IMR-90 (cell line): ENCODE measurements around the gene PCYT1A. TPM values are rescaled to one million over a fixed set of nuclear protein-coding genes. Genes with fewer than 3 reads are reported as not detected.

Experiments
- ATAC-seq: fragments of 200-7000 bp; cut with Tn5 transposase; 2 replicates; pipeline ENCODE4 v1.9.1; 2020; ENCODE audit warnings: low read depth, mild to moderate bottlenecking, moderate library complexity
- BruUV-seq: library from RNA; stranded (reverse); fragments of 400-500 nt; replicated peaks from 2 replicates; lab custom pipeline; 2021; lab: Mats Ljungman, UMichigan
- CTCF ChIA-PET: fragments of 300-600 bp; formaldehyde crosslinking; extraction: SDS; loops from one replicate; lab custom pipeline; 2021; ENCODE audit warnings: antibody characterized with exemption; lab: Yijun Ruan, JAX
- POLR2A ChIA-PET: fragments of 300-600 bp; sonication (Branson Sonifier 250); formaldehyde crosslinking; loops from one replicate; lab custom pipeline; 2022; ENCODE audit warnings: antibody characterized with exemption; ENCODE audit not compliant: unreplicated experiment; lab: Charles Lee
- DNase-seq: peaks from one replicate; pipeline ENCODE4 v3.0.0; 2013
- H2AFZ ChIP-seq: replicated peaks from 2 replicates; pipeline ENCODE3; 2013; ENCODE audit warnings: low read length, mild to moderate bottlenecking; ENCODE audit not compliant: poor library complexity
- H2AK5ac ChIP-seq: 2 replicates; pipeline ENCODE4 v1.6.1; 2013; ENCODE audit warnings: low read depth, low read length, inconsistent platforms
- H2AK9ac ChIP-seq: replicated peaks from 2 replicates; pipeline ENCODE3; 2013; ENCODE audit warnings: mild to moderate bottlenecking, low read depth, low read length, moderate library complexity; ENCODE audit not compliant: poor library complexity
- H2BK120ac ChIP-seq: 2 replicates; pipeline ENCODE4 v1.6.1; 2013; ENCODE audit warnings: low read depth, low read length, inconsistent platforms
- H2BK15ac ChIP-seq: 3 replicates; pipeline ENCODE4 v1.6.1; 2013; ENCODE audit warnings: low read depth, low read length, inconsistent platforms
- H2BK20ac ChIP-seq: 2 replicates; pipeline ENCODE4 v1.6.1; 2013; ENCODE audit warnings: low read depth, mild to moderate bottlenecking, inconsistent platforms, low read length, moderate library complexity
- H2BK5ac ChIP-seq: 2 replicates; pipeline ENCODE4 v1.6.1; 2013; ENCODE audit warnings: mild to moderate bottlenecking, low read depth, low read length, inconsistent platforms; ENCODE audit not compliant: poor library complexity, severe bottlenecking
- H3K14ac ChIP-seq: replicated peaks from 2 replicates; pipeline ENCODE4 v1.6.1; 2013; ENCODE audit warnings: low read depth, low read length, inconsistent platforms
- H3K18ac ChIP-seq: 2 replicates; pipeline ENCODE4 v1.6.1; 2013; ENCODE audit warnings: low read depth, low read length, control low read depth
- H3K23ac ChIP-seq: 2 replicates; pipeline ENCODE4 v1.6.1; 2013; ENCODE audit warnings: low read depth, low read length, inconsistent platforms
- H3K27ac ChIP-seq: 2 replicates; pipeline ENCODE4 v1.5.1; 2013; ENCODE audit warnings: mild to moderate bottlenecking, control low read depth, low read length; ENCODE audit not compliant: insufficient read depth
- H3K27me3 ChIP-seq: 2 replicates; pipeline ENCODE4 v1.6.1; 2013; ENCODE audit warnings: low read length; ENCODE audit not compliant: control insufficient read depth, insufficient read depth
- H3K36me3 ChIP-seq: 2 replicates; pipeline ENCODE4 v1.6.1; 2013; ENCODE audit warnings: low read length, mixed read lengths; ENCODE audit not compliant: control insufficient read depth, insufficient read depth
- H3K4ac ChIP-seq: 2 replicates; pipeline ENCODE4 v1.6.1; 2013; ENCODE audit warnings: low read depth, low read length, inconsistent platforms
- H3K4me1 ChIP-seq: 2 replicates; pipeline ENCODE4 v1.6.1; 2013; ENCODE audit warnings: low read length, mixed read lengths; ENCODE audit not compliant: control insufficient read depth, insufficient read depth
- H3K4me2 ChIP-seq: 2 replicates; pipeline ENCODE4 v1.6.1; 2013; ENCODE audit warnings: low read depth, mild to moderate bottlenecking, control low read depth, low read length, moderate library complexity
- H3K4me3 ChIP-seq: 2 replicates; pipeline ENCODE4 v1.5.1; 2013; ENCODE audit warnings: low read depth, mild to moderate bottlenecking, control low read depth, low read length, moderate library complexity; ENCODE audit not compliant: insufficient read depth
- H3K56ac ChIP-seq: 2 replicates; pipeline ENCODE4 v1.6.1; 2013; ENCODE audit warnings: low read length, inconsistent platforms; ENCODE audit not compliant: insufficient read depth; ENCODE audit errors: extremely low read depth
- H3K79me1 ChIP-seq, 2 experiments: 2 replicates each; pipeline ENCODE4 v1.6.1; 2013; ENCODE audit warnings: low read length in 2 of 2, inconsistent platforms in 1 of 2, low read depth in 1 of 2
- H3K9ac ChIP-seq: 2 replicates; pipeline ENCODE4 v1.6.1; 2013; ENCODE audit warnings: low read depth, low read length, control low read depth
- H3K9me1 ChIP-seq: 2 replicates; pipeline ENCODE4 v1.6.1; 2013; ENCODE audit warnings: low read length, inconsistent platforms; ENCODE audit not compliant: insufficient read depth
- H3K9me3 ChIP-seq: 2 replicates; pipeline ENCODE4 v1.6.1; 2013; ENCODE audit warnings: low read length; ENCODE audit not compliant: control insufficient read depth, insufficient read depth
- H4K20me1 ChIP-seq: 2 replicates; pipeline ENCODE4 v1.6.1; 2013; ENCODE audit warnings: low read length, inconsistent platforms; ENCODE audit not compliant: insufficient read depth
- H4K5ac ChIP-seq: 2 replicates; pipeline ENCODE4 v1.6.1; 2013; ENCODE audit warnings: mild to moderate bottlenecking, low read depth, low read length, control low read depth
- H4K8ac ChIP-seq, 2 experiments: 2 replicates each; pipeline ENCODE4 v1.6.1; 2013; ENCODE audit warnings: low read depth in 2 of 2, low read length in 2 of 2, control low read depth in 1 of 2, inconsistent platforms in 1 of 2
- H4K91ac ChIP-seq: 2 replicates; pipeline ENCODE4 v1.6.1; 2013; ENCODE audit warnings: low read depth, low read length, inconsistent platforms; ENCODE audit not compliant: insufficient read depth
- BHLHE40 ChIP-seq: fragments of 150-350 bp; IDR thresholded peaks from 2 replicates; pipeline ENCODE4 v1.6.1; 2016; ENCODE audit warnings: mild to moderate bottlenecking, low read depth, low read length
- CEBPB ChIP-seq: IDR thresholded peaks from 2 replicates; pipeline ENCODE4 v1.6.1; 2012; ENCODE audit warnings: low read depth, low read length, improper control_type of control experiment
- CHD1 ChIP-seq: IDR thresholded peaks from 2 replicates; pipeline ENCODE4 v1.6.1; 2012; ENCODE audit warnings: low read depth, low read length, improper control_type of control experiment
- ELK1 ChIP-seq: fragments of 150-350 bp; IDR thresholded peaks from 2 replicates; pipeline ENCODE4 v1.6.1; 2016; ENCODE audit warnings: low read depth, mild to moderate bottlenecking, low read length, moderate library complexity, borderline replicate concordance
- MAFK ChIP-seq: IDR thresholded peaks from 2 replicates; pipeline ENCODE4 v1.6.1; 2012; ENCODE audit warnings: low read depth, low read length, improper control_type of control experiment
- MAZ ChIP-seq: IDR thresholded peaks from 2 replicates; pipeline ENCODE4 v1.6.1; 2012; ENCODE audit warnings: low read depth, mild to moderate bottlenecking, low read length, improper control_type of control experiment, moderate library complexity, borderline replicate concordance
- MXI1 ChIP-seq: IDR thresholded peaks from 2 replicates; pipeline ENCODE4 v1.6.1; 2012; ENCODE audit warnings: low read depth, mild to moderate bottlenecking, low read length, moderate library complexity, borderline replicate concordance
- NFE2L2 ChIP-seq: fragments of 150-350 bp; IDR thresholded peaks from 2 replicates; pipeline ENCODE4 v1.6.1; 2016; ENCODE audit warnings: low read depth, mild to moderate bottlenecking, low read length
- POLR2A ChIP-seq: IDR thresholded peaks from 2 replicates; pipeline ENCODE4 v1.6.1; 2012; ENCODE audit warnings: mild to moderate bottlenecking, low read depth, low read length
- RAD21 ChIP-seq: IDR thresholded peaks from 2 replicates; pipeline ENCODE4 v1.6.1; 2012; ENCODE audit warnings: low read length, improper control_type of control experiment
- RCOR1 ChIP-seq: IDR thresholded peaks from 2 replicates; pipeline ENCODE4 v1.6.1; 2012; ENCODE audit warnings: mild to moderate bottlenecking, low read length, improper control_type of control experiment; ENCODE audit not compliant: insufficient replicate concordance
- RFX5 ChIP-seq: IDR thresholded peaks from 2 replicates; pipeline ENCODE4 v1.8.0; 2012; ENCODE audit warnings: low read depth, mild to moderate bottlenecking, low read length, moderate library complexity
- SMC3 ChIP-seq: fragments of 150-350 bp; IDR thresholded peaks from 2 replicates; pipeline ENCODE4 v1.6.1; 2016; ENCODE audit warnings: low read depth, mild to moderate bottlenecking, antibody characterized with exemption, low read length, moderate library complexity
- USF2 ChIP-seq: fragments of 150-350 bp; IDR thresholded peaks from 2 replicates; pipeline ENCODE4 v1.6.1; 2017; ENCODE audit warnings: mild to moderate bottlenecking, antibody characterized with exemption, low read length, low read depth
- WGBS, 2 experiments: methylation state at CpG; one replicate each; pipeline versions ENCODE4 v1.1.5 to v1.1.7; 2013; ENCODE audit warnings: missing lambda C conversion rate in 2 of 2; ENCODE audit not compliant: insufficient read length in 1 of 2; ENCODE audit errors: extremely low coverage in 2 of 2; 5-methylcytosine and 5-hydroxymethylcytosine counted together
- dilution Hi-C: fragments of 300-500 bp; cut with HindIII; formaldehyde crosslinking; loops from one replicate; pipeline ENCODE4 v1.14.3; 2018; ENCODE audit warnings: low sequenced_read_pairs; ENCODE audit not compliant: unreplicated experiment
- in situ Hi-C: fragments of 300-500 bp; cut with MboI; formaldehyde crosslinking; loops from 3 replicates; pipeline ENCODE4 v1.14.3; 2019; ENCODE audit warnings: low sequenced_read_pairs, inconsistent platforms, mixed read lengths
- intact Hi-C: fragments of 100-400 bp; cut with micrococcal nuclease; formaldehyde crosslinking; loops from 2 replicates; pipeline ENCODE4 v1.10.0; 2022
- polyA plus RNA-seq, 3 experiments: library from polyadenylated mRNA; depleted of rRNA; stranded (reverse); fragments of >200 nt; gene quantifications; 2 replicates each; pipeline ENCODE4 v1.2.3, GENCODE V29; 2012; ENCODE audit warnings: low replicate concordance in 1 of 3
- total RNA-seq: library from RNA; depleted of rRNA; stranded (reverse); fragments of >200 nt; gene quantifications from 2 replicates; pipeline ENCODE4 v1.2.3, GENCODE V29; 2012
- TF ChIP-seq, protein P1 (sequence below): conservative IDR thresholded peaks from 2 replicates; pipeline ENCODE4 v1.5.1; 2012; ENCODE audit warnings: mild to moderate bottlenecking, low read depth, low read length, improper control_type of control experiment

PCYT1A gene
- total and polyA plus RNA-seq, 2 of the 4 experiments (the other 2 are of a cell fraction), result 62.8 to 127 TPM

DNA sequence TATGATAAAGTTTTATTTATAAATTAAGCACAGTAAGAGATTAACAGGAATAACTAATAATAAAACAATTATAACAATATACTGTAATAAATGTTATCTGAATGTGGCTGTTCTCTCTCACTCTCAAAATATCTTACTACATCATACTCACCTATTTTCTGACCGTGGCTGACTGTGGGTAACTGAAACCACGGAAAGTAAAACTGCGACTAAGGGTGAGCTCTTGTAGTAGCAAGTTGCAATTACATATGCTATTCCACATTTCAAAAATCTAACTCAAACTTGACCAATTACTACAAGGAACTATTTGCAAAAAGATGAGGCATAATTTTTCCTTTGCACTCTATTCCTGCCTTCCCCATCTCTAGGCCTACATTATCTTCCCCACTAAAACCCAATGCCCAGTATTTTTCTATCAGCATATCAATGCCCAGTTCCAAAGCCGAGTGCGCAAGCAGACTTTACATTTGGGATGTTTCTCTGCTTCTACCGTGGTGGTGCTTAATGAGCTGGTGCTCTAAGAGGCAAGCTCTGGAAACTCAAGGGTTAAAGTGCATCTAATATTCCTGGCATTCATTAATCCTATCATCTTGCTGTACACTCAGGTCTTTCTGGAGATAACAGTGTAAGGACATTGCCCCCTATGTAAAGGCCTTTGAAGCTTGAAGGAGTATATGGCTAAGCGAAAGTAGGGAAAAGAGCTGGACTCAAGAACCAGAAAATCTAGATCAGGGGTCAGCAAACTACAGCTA lies 6.7 kb downstream of the PCYT1A start:
- H2BK5ac ChIP-seq, result no peak overlapping the region
- H3K9me1 ChIP-seq, result peaks cover 4% of the 10 kb centered on the region; the same call in 1 of the 2 replicates
- H2AFZ ChIP-seq, result no peak overlapping the region
- POLR2A ChIA-PET, result no interaction called here
- dilution Hi-C loops, result no loop called here
- H3K56ac ChIP-seq, result no peak overlapping the region
- no peak overlapping the region for H3K9ac ChIP-seq
- no peak overlapping the region for H4K91ac ChIP-seq
- no peak overlapping the region for H3K23ac ChIP-seq
- no peak overlapping the region for H4K8ac ChIP-seq
- TF ChIP-seq RFX5, result no peak
- TF ChIP-seq, protein P1, sequence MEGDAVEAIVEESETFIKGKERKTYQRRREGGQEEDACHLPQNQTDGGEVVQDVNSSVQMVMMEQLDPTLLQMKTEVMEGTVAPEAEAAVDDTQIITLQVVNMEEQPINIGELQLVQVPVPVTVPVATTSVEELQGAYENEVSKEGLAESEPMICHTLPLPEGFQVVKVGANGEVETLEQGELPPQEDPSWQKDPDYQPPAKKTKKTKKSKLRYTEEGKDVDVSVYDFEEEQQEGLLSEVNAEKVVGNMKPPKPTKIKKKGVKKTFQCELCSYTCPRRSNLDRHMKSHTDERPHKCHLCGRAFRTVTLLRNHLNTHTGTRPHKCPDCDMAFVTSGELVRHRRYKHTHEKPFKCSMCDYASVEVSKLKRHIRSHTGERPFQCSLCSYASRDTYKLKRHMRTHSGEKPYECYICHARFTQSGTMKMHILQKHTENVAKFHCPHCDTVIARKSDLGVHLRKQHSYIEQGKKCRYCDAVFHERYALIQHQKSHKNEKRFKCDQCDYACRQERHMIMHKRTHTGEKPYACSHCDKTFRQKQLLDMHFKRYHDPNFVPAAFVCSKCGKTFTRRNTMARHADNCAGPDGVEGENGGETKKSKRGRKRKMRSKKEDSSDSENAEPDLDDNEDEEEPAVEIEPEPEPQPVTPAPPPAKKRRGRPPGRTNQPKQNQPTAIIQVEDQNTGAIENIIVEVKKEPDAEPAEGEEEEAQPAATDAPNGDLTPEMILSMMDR, result no peak
- no peak for TF ChIP-seq MAFK
- TF ChIP-seq ELK1, result no peak
- no peak for TF ChIP-seq BHLHE40
- TF ChIP-seq POLR2A, result no peak
- no peak for TF ChIP-seq CEBPB
- no peak for TF ChIP-seq MXI1
- no peak for TF ChIP-seq CHD1
- no peak for TF ChIP-seq NFE2L2
- TF ChIP-seq RCOR1, result no peak
- TF ChIP-seq SMC3, result no peak
- no peak for TF ChIP-seq MAZ
- no peak for TF ChIP-seq USF2
- TF ChIP-seq RAD21, result no peak
- H2BK15ac ChIP-seq, result no peak overlapping the region
- in situ Hi-C loops, result no loop called here
- ATAC-seq, result no peak
- peaks cover 7% of the 10 kb centered on the region for H3K4me1 ChIP-seq
- no TSS peak for BruUV-seq
- no peak for DNase-seq
- no peak overlapping the region for H3K4ac ChIP-seq
- H3K27ac ChIP-seq, result no peak overlapping the region
- peaks cover 28% of the 10 kb centered on the region for H4K20me1 ChIP-seq
- intact Hi-C loops, result no loop called here
- peaks cover 10 to 71% of the 10 kb centered on the region in 2 experiments for H3K79me1 ChIP-seq
- CTCF ChIA-PET, result interaction anchor here (1.8 kb wide), 1 partner anchor 27 kb away, joined by 6 read pairs; no protein-coding TSS in a partner anchor
- H2BK20ac ChIP-seq, result no peak overlapping the region
- H2AK9ac ChIP-seq, result no peak overlapping the region
- H3K18ac ChIP-seq, result no peak overlapping the region
- no peak overlapping the region for H4K5ac ChIP-seq
- H3K4me3 ChIP-seq, result no peak overlapping the region
- H3K14ac ChIP-seq, result no peak overlapping the region
- no peak overlapping the region for H2BK120ac ChIP-seq
- WGBS, 2 experiments, result 95% methylated on average over 4 of the region's 7 CpGs; no CpG with 5 or more reads in 1 of the 2 experiments
- H3K27me3 ChIP-seq, result no peaks in the 10 kb centered on the region
- no peak overlapping the region for H2AK5ac ChIP-seq
- H3K4me2 ChIP-seq, result no peak overlapping the region
- H3K9me3 ChIP-seq, result no peaks in the 10 kb centered on the region
- H3K36me3 ChIP-seq, result no peaks in the 10 kb centered on the region
